Endodermal cell (in vitro differentiated cells): ENCODE measurements around the gene CERS6. TPM values are rescaled to one million over a fixed set of nuclear protein-coding genes. Genes with fewer than 3 reads are reported as not detected.

Experiments used
- DNase-seq: peaks from one replicate; pipeline ENCODE4 v3.0.0-alpha.2; 2017
- H3K27ac ChIP-seq: 2 replicates; pipeline ENCODE4 v1.5.1; 2013; ENCODE audit warnings: mild to moderate bottlenecking, low read depth, low read length, moderate library complexity
- H3K27me3 ChIP-seq: 2 replicates; pipeline ENCODE4 v1.6.1; 2013; ENCODE audit warnings: mild to moderate bottlenecking, low read length, moderate library complexity; ENCODE audit not compliant: insufficient read depth, control insufficient read depth, poor library complexity, severe bottlenecking
- H3K36me3 ChIP-seq: 2 replicates; pipeline ENCODE4 v1.7.0; 2013; ENCODE audit warnings: mild to moderate bottlenecking, low read length, moderate library complexity; ENCODE audit not compliant: control insufficient read depth, insufficient read depth
- H3K4me1 ChIP-seq: one replicate; pipeline ENCODE4 v1.7.0; 2013; ENCODE audit warnings: low read length; ENCODE audit not compliant: control insufficient read depth, insufficient read depth
- H3K4me3 ChIP-seq: 2 replicates; pipeline ENCODE4 v1.5.1; 2013; ENCODE audit warnings: mild to moderate bottlenecking, low read length, moderate library complexity
- H3K9ac ChIP-seq: 2 replicates; pipeline ENCODE4 v1.6.1; 2013; ENCODE audit warnings: mild to moderate bottlenecking, low read length, moderate library complexity; ENCODE audit not compliant: poor library complexity, severe bottlenecking; ENCODE audit errors: extremely low read depth
- H3K9me3 ChIP-seq: 2 replicates; pipeline ENCODE4 v1.6.1; 2013; ENCODE audit warnings: mild to moderate bottlenecking, low read length, moderate library complexity; ENCODE audit not compliant: control insufficient read depth
- H3K27ac Mint-ChIP-seq: 2 replicates; pipeline ENCODE4 v1.8.0; 2020; ENCODE audit warnings: mixed read lengths
- H3K27me3 Mint-ChIP-seq: 2 replicates; pipeline ENCODE4 v1.8.0; 2021; ENCODE audit warnings: mild to moderate bottlenecking, mixed read lengths; ENCODE audit not compliant: insufficient read depth
- H3K36me3 Mint-ChIP-seq: 2 replicates; pipeline ENCODE4 v1.8.0; 2020; ENCODE audit warnings: low read depth, mixed read lengths
- H3K4me1 Mint-ChIP-seq: 2 replicates; pipeline ENCODE4 v1.8.0; 2020; ENCODE audit warnings: mixed read lengths
- H3K4me3 Mint-ChIP-seq: 2 replicates; pipeline ENCODE4 v1.8.0; 2020; ENCODE audit warnings: mild to moderate bottlenecking, moderate library complexity, mixed read lengths
- H3K9me3 Mint-ChIP-seq: 2 replicates; pipeline ENCODE4 v1.8.0; 2020; ENCODE audit warnings: mild to moderate bottlenecking, mixed read lengths
- CTCF ChIP-seq: fragments of 200-600 bp; sonication (generic); conservative IDR thresholded peaks from 2 replicates; pipeline ENCODE4 v1.5.0; 2021; ENCODE audit warnings: antibody characterized with exemption, mild to moderate bottlenecking
- WGBS, 2 experiments: methylation state at CpG; one replicate each; pipeline versions ENCODE4 v1.1.5 to v1.1.7; 2013; ENCODE audit warnings: missing lambda C conversion rate in 2 of 2, mixed read lengths in 1 of 2; ENCODE audit not compliant: insufficient coverage in 1 of 2, insufficient read length in 1 of 2; 5-methylcytosine and 5-hydroxymethylcytosine counted together
- total RNA-seq, 2 donors: library from RNA; stranded (reverse); fragmentation: NEBNext Ultra II Directional in 1 of 2; extraction: Animal tissue kit (Norgen Biotek cat#: 25700) in 1 of 2; gene quantifications; 2 replicates in 1 of 2; 3 replicates in 1 of 2; pipeline ENCODE4 v1.2.1, GENCODE V29; 2021

The CERS6 gene
- total RNA-seq, 2 donors from 2014 or later: 41.3 to 52.0 TPM

GRCh38 chr2:168480356-168480755 is 24.3 kb downstream of the CERS6 start:
- Mint-ChIP-seq H3K4me1 (peaks cover 29% of the 10 kb centered on the region), H3K27me3 (no peaks in the 10 kb centered on the region), H3K4me3 (no peak overlapping the region), H3K27ac (no peak overlapping the region), H3K9me3 (no peaks in the 10 kb centered on the region), H3K36me3 (peaks cover under 1% of the 10 kb centered on the region)
- WGBS, 2 experiments: 84 to 95% methylated on average over 3 of the region's 3 CpGs
- TF ChIP-seq CTCF: no peak
- H3K4me3 ChIP-seq: no peak overlapping the region
- H3K27ac ChIP-seq: no peak overlapping the region
- H3K36me3 ChIP-seq: no peaks in the 10 kb centered on the region
- peaks cover 4% of the 10 kb centered on the region for H3K4me1 ChIP-seq
- DNase-seq: no peak
- H3K27me3 ChIP-seq: no peaks in the 10 kb centered on the region
- H3K9ac ChIP-seq: no peak overlapping the region
- peaks cover 1% of the 10 kb centered on the region for H3K9me3 ChIP-seq

- DNase-seq: peak; percentile 15
- H3K4me3 Mint-ChIP-seq: no peak overlapping the region
- no peaks in the 10 kb centered on the region for H3K27me3 Mint-ChIP-seq
- TF ChIP-seq CTCF: no peak
- no peak overlapping the region for H3K9ac ChIP-seq
- H3K4me1 ChIP-seq: peaks cover 4% of the 10 kb centered on the region
- peaks cover 6% of the 10 kb centered on the region for H3K9me3 ChIP-seq
- H3K27ac Mint-ChIP-seq: no peak overlapping the region
- H3K36me3 ChIP-seq: no peaks in the 10 kb centered on the region
- WGBS, 2 experiments: 95 to 97% methylated on average over 14 to 15 of the region's 15 CpGs
- H3K27ac ChIP-seq: no peak overlapping the region
- peaks cover 4% of the 10 kb centered on the region for H3K36me3 Mint-ChIP-seq
- no peaks in the 10 kb centered on the region for H3K9me3 Mint-ChIP-seq
- H3K4me1 Mint-ChIP-seq: peaks cover 31% of the 10 kb centered on the region
- no peaks in the 10 kb centered on the region for H3K27me3 ChIP-seq
- H3K4me3 ChIP-seq: no peak overlapping the region
Measured at GRCh38 chr2:168480825-168481585, 24.9 kb downstream of the CERS6 start.

- peaks cover 4% of the 10 kb centered on the region for H3K4me1 ChIP-seq
Measured at GRCh38 chr2:168482269-168482668, 26.2 kb downstream of the CERS6 start.

More at GRCh38 chr2:168482269-168482668, 26.2 kb downstream of the CERS6 start:
- Mint-ChIP-seq H3K4me3 (no peak overlapping the region), H3K9me3 (no peaks in the 10 kb centered on the region), H3K4me1 (peaks cover 31% of the 10 kb centered on the region), H3K27me3 (no peaks in the 10 kb centered on the region), H3K27ac (no peak overlapping the region), H3K36me3 (peaks cover 4% of the 10 kb centered on the region)
- H3K9me3 ChIP-seq: peaks cover 6% of the 10 kb centered on the region
- WGBS, 2 experiments: 58 to 75% methylated on average over 2 of the region's 2 CpGs
- no peak for TF ChIP-seq CTCF
- H3K4me3 ChIP-seq: no peak overlapping the region
- no peak overlapping the region for H3K27ac ChIP-seq
- DNase-seq: peak; percentile 21
- no peaks in the 10 kb centered on the region for H3K27me3 ChIP-seq
- no peak overlapping the region for H3K9ac ChIP-seq
- H3K36me3 ChIP-seq: no peaks in the 10 kb centered on the region
